ENCODE measurements around the gene INO80B.
A peak's percentile ranks its signal among the peaks of the same experiment; 100 is the strongest.
"Not testable (repeated sequence)": the region's sequence is repeated elsewhere in the genome, so short reads cannot be mapped to it uniquely, and the experiment has no call there.

Gene INO80B

DNA sequence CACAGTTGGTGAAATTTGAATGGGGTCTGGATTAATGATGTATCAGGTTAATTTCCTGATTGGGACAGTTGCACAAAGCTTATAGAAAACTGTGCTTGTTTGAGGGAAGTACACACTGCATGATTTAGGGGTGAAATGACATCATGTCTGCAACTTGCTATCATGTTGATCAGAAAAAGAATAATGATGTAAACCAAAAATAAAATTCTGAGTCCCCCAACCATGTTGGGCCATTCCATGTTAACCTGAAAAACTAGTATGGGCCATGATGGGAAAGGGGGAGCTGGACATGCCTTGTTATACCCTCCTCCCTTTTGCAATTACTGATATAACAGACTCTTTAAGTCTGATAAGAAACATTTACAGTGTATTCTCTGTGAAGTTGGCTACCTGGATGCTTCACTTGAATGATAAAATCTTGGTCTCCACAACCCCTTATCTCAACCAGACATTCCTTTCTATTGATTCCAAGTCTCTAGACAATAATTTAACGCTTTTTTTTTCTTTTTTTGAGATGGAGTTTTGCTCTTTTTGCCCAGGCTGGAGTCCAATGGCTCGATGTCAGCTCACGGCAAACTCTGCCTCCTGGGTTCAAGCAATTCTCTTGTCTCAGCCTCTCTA lies 4.2 kb upstream of the INO80B start:
- no peak for DNase-seq

DNA sequence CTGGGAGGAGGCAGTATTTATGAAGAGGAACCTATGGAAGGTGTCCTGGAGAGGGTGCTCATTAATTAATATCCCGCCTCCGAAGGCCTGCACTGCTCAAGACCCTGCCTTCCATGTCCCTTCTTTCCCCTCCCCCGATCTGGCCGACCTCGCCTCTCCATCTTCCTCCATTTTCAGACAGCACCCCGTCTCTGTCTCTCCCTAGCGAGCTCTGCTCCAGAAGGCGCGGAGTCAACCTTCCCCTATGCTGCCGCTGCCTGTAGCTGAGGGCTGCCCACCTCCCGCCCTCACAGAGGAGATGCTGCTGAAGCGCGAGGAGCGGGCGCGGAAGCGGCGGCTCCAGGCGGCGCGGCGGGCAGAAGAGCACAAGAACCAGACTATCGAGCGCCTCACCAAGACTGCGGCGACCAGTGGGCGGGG lies 2.3 kb downstream of the INO80B start:
- no peak for DNase-seq

GRCh38 chr2:74457549-74458131 lies 2.8 kb downstream of the INO80B start:
- peak; percentile 76 to 86 for DNase-seq

DNA sequence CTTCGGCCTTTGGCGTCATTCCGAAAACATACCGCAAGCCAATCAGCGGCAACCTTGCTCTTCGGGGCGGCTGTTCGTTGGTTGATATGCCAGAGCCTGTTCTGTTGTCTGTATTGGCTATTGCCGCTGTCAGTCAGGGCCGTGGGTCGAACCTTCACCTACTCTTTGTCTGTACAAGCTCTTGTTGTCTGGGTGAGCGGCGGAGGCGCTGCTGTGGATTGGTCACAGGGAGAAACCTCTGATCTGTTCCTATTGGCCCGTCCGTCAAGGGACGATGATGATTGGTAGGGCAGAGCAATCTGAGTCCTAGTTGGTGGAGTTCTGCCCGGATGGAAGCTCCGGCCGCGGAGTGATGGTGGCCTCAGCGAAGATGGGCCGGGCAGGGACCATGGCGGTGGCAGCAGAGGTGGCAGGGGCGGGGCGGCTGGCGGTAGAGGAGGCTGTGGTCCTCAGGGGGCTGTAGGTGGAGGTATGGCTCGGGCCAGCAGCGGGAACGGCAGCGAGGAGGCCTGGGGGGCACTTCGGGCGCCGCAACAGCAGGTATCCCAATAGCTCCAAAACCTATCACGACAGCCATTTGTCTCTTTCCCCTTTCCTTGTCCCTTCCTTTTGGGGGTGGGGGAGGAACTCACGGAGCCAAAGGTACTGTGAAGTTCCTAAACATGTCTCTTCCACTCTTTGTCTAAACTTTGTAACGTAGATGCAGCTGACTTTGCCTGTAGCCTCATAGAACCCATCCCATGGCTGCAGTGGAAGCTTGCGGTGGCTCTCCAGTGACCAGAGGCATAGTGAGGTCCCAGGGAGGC lies 3.4 kb downstream of the INO80B start, which contains the start of gene WBP1:
Gene WBP1, plus strand, starts transcription at position 307 of the 806 bp plus-strand sequence. Its CDS starts 165 bp downstream, at position 472.
- peak; percentile 98 to 99 for DNase-seq

DNA sequence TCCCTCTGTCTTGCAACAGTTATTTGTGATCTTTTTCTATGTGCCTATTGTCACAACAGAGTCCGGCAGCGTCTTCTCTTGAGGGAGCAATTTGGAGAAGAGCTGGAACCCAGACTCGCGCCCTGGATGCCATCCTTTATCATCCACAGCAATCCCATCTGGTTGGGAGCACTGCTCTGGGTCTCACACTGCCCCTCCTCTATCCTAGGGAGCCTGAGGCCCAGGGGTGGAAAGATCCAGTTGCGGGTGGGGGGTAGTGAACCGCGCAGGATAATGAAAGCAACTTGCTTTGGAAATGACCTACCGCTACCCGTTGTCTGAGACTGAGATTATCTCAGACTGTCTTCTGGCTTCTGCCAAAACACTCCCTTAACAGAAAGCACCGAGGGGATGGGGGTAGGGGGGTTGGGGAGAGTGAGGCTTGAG lies 4.1 kb downstream of the INO80B start:
- DNase-seq, result no peak

GRCh38 chr2:74459503-74460118 lies 4.7 kb downstream of the INO80B start:
- not testable (repeated sequence) for DNase-seq

DNA sequence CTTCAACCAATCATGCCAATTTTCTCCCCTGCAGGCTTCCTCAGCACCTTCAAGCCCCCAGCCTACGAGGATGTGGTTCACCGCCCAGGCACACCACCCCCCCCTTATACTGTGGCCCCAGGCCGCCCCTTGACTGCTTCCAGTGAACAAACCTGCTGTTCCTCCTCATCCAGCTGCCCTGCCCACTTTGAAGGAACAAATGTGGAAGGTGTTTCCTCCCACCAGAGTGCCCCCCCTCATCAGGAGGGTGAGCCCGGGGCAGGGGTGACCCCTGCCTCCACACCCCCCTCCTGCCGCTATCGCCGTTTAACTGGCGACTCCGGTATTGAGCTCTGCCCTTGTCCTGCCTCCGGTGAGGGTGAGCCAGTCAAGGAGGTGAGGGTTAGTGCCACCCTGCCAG lies 5.3 kb downstream of the INO80B start:
- DNase-seq, result not testable (repeated sequence)

- DNase-seq, result no peak
Observed at GRCh38 chr2:74461187-74462053, 6.5 kb downstream of the INO80B start.

DNA sequence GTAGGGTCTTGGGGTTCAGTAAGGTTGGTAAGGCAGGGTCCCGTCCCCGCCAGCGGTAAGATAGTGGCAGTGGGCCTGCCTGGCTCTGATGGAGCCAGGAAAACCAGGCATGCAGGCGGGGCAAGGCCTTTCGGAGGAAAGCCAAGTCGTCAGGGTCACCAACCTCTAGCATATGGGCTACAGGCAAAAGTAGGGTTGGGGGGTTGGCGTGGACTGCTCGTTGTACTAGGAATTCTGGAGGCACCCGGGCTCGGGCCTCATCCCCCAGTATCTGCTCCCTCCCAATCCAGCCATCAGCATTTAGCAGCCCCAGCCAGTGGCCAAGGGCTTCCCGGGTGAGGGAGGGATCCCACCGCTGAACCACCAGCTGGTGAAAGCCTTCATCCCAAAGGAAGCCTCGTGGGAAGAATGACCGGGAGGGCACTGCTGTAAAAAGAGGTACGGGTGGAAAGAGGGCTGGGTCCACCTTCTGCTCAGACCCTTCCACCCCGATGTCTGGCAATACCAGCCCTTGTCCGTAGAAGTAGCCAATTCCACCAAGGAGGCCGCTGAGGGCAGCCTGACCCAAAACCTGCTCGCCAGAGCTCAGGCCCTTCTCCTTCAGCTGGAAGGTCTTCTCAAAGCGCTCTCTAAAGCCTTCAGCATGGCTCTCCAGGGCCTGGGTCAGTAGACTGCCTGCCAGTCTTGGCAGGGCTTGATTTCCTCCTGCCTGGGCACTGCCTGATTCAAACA lies 7.3 kb downstream of the INO80B start:
- no peak for DNase-seq

DNA sequence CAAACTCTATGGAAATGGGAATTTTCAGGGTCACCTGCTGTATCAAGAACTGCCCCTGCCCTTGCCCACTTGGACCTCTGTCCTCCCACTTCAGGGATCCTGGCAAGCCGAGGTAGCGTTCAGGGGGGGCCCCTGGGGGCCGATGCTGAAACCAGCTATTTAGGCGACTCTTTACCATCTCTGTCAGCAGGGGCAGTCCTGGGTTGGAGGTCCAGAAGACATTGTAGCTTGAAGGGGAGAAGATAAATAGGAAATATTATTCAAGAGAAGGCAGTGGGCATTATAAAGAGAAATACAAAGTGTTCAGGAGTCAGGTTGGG lies 7.9 kb downstream of the INO80B start:
- DNase-seq, result no peak

DNA sequence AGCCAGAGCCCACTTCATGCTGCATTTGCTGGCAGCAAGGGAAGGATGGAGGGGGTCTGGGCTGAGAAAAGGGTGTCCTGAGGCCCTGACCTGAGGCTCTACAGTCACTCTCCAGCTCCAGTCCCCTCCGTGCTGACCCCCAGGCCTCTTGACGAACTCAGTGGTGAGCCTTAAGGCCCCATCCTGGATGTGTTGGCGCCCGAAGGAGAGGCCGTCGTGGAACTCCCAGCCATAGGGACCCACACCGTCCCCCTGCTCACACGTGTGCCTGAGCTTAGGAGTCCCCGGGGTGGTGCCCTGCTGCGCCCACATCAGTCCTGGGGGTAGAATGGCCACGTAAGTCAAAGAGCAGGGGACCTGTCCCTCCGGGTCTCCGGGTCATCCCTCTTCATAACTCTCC lies 9.5 kb downstream of the INO80B start:
- DNase-seq, result no peak

DNA sequence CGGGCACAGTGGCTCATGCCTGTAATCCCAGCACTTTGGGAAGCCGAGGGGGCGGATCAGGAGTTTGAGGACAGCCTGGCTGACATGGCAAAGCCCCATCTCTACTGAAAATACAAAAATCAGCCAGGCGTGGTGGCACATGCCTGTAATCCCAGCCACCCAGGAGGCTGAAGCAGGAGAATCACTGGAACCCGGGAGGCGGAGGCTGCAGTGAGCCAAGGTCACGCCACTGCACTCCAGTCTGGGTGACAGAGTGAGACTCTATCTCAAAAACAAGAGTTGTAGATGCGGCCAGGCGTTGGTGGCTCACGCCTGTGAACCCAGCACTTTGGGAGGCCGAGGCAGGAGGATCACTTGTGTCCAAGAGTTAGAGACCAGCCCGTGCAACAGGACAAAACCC lies 15.9 kb downstream of the INO80B start:
- DNase-seq, result not testable (repeated sequence)

DNA sequence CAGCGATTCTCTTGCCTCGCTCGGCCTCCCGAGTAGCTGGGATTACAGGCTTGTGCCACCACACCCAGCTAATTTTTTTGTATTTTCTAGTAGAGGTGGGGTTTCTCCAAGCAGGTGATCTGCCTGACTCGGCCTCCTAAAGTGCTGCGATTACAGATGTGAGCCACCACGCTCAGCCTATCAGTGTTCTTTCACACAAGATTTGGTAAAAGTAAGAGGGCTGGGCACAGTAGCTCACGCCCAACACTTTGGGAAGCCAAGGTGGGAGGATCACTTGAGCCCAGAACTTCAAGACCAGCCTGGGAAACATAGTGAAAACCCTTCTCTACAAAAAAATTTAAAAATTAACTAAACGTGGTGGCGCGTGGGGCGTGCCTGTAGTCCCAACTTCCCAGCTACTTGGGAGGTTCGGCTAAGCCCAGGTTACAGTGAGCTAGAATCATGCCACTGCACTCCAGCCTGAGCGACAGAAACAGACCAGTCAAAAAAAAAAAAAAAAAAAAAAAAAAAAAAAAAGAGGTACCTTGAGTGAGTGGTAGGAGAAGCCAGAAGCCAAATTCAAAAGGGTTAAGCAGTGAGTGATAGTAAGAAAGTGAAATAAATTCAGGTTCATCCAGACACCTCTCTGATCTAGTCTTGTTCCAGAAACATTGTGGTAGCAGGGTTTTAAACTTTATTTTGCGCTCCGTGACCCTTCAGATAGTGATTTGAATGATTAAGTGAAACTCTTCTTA lies 16.6 kb downstream of the INO80B start:
- no peak for DNase-seq

- DNase-seq, result peak; percentile 95 to 97
Observed at GRCh38 chr2:74472086-74472944, 17.4 kb downstream of the INO80B start, which contains the start of gene MRPL53. TSS of gene MRPL53 (minus strand) at chr2:74472680. CDS start at chr2:74472660, 20 bp downstream.

DNA sequence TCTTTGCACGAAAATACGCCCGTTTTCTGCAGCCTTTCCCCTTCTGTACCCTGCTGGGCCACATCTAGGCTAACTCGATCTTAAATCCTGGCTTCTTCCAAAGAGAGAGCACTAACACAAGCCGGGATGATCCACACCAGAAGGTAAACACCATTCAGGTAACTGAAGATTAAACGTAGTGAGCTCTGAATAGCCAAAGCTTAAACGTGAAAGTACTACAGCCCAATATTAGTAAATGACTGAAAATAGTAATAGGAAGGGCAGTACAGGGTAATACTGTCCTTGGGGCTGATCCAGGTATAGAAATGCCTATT lies 18.0 kb downstream of the INO80B start:
- DNase-seq, result no peak

GRCh38 chr2:74474481-74474880 lies 19.6 kb downstream of the INO80B start:
- no peak for DNase-seq

- no peak for DNase-seq
Observed at GRCh38 chr2:74474899-74475298, 20.0 kb downstream of the INO80B start.

DNA sequence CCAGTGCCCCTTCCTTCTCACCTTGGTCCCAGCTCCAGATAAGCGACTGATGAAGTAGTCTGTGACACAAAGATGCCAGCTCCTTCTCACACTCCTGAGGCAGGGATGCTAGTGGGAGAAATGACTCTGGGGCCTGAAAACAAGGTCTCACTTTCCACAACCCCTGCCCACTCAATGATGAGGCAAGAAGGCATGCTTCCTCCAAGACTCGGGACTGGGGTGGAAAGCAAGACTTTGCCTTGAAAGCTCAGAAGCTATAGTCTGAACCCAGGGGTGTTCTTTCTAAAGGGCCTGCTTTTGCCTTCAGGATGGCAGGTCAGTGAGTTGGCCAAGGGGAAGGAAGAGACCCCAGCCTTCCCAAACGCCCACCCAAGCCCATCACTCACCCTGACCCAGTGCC lies 26.5 kb downstream of the INO80B start:
- no peak for DNase-seq

DNA sequence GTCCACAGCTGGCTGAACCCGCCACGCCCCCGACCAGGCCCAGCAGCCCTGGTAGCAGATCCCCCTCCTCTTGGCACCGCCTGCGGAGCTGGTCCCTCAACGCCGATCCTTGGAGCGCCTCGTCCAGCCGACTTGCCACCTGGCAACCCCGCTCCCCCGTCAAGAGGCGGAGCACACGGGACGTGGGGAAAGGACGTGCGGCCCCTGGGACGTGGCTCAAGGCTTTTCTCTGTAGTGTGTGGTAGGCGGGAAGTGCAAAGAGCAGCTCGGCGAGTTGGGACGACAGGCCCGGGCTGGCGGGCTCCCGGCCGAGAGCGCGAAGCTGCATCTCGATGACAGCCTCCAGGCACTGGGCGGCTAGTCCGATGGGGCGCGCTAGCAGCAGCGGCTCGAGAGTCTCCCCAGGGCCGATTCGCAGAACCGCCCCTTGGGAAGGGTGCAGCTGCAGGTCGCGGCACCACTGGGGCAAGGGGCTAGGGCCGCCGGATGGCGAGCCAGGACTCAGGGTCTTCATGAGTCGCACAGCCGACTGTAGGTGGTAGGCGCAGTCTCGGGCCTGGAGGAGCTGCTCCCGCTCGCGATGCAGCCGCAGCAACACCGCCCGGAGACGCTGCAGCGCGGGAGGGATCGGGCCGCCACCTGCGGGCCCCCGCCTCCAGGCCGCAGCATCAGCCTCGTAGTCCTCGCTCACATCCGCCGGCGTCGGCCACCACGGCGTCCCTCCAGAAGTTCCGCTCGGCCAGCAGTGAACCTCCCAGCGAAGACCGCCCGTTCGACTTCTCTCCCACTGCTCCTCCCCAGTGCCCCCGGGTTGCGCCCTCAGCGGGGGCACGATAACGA lies 27.3 kb downstream of the INO80B start:
- peak; percentile 35 to 55 for DNase-seq
